Stomach smooth muscle (tissue), 2 donors: ENCODE measurements around the gene MRGPRD.

Experiments
- H3K27ac ChIP-seq: one replicate; pipeline ENCODE4 v1.7.0; 2013; ENCODE audit warnings: mild to moderate bottlenecking, low read length, inconsistent platforms
- H3K27me3 ChIP-seq, 2 donors: one replicate each; pipeline ENCODE4 v1.7.0; 2013; ENCODE audit warnings: low read length in 2 of 2; ENCODE audit not compliant: insufficient read depth in 2 of 2, control insufficient read depth in 1 of 2
- H3K36me3 ChIP-seq, 2 donors: one replicate each; pipeline ENCODE4 v1.7.0; 2013; ENCODE audit warnings: low read length in 2 of 2; ENCODE audit not compliant: control insufficient read depth in 2 of 2, insufficient read depth in 2 of 2
- H3K4me1 ChIP-seq: one replicate; pipeline ENCODE4 v1.7.0; 2013; ENCODE audit warnings: low read length; ENCODE audit not compliant: control insufficient read depth, insufficient read depth
- H3K4me3 ChIP-seq, 2 donors: one replicate each; pipeline ENCODE4 v1.7.0; 2013; ENCODE audit warnings: low read length in 2 of 2
- H3K9ac ChIP-seq, 2 donors: one replicate each; pipeline ENCODE4 v1.7.0; 2013; ENCODE audit warnings: low read length in 2 of 2, mild to moderate bottlenecking in 1 of 2
- H3K9me3 ChIP-seq, 2 donors: one replicate each; pipeline ENCODE4 v1.7.0; 2013; ENCODE audit warnings: low read length in 2 of 2; ENCODE audit not compliant: control insufficient read depth in 2 of 2
- donor health status: healthy.
- donor health status: Pancreatic carcinoma.

MRGPRD gene

GRCh38 chr11:68992743-68993255 is 12.0 kb upstream of the MRGPRD start:
- Histone ChIP-seq H3K4me1 (peaks cover 7% of the 10 kb centered on the region), H3K36me3 (no peaks in the 10 kb centered on the region), H3K9ac (no peak overlapping the region), H3K9me3 (no peaks in the 10 kb centered on the region), H3K27ac (no peak overlapping the region), H3K27me3 (no peaks in the 10 kb centered on the region), H3K4me3 (no peak overlapping the region)

GRCh38 chr11:68990995-68991780 is 10.4 kb upstream of the MRGPRD start:
- Histone ChIP-seq H3K27ac (no peak overlapping the region), H3K4me1 (no peaks in the 10 kb centered on the region), H3K27me3 (no peaks in the 10 kb centered on the region), H3K9ac (no peak overlapping the region), H3K4me3 (no peak overlapping the region), H3K36me3 (no peaks in the 10 kb centered on the region), H3K9me3 (peaks cover 6% of the 10 kb centered on the region in 2 donors)

- Histone ChIP-seq H3K36me3 (no peaks in the 10 kb centered on the region), H3K9ac (no peak overlapping the region), H3K4me1 (no peaks in the 10 kb centered on the region), H3K4me3 (no peak overlapping the region), H3K27me3 (no peaks in the 10 kb centered on the region), H3K27ac (no peak overlapping the region), H3K9me3 (peaks cover 6% of the 10 kb centered on the region in 2 donors)
Measured at GRCh38 chr11:68989936-68990606, 9.3 kb upstream of the MRGPRD start.

GRCh38 chr11:68988491-68988890 is 7.7 kb upstream of the MRGPRD start:
- Histone ChIP-seq H3K27me3 (no peaks in the 10 kb centered on the region), H3K27ac (no peak overlapping the region), H3K4me1 (no peaks in the 10 kb centered on the region), H3K4me3 (no peak overlapping the region), H3K36me3 (no peaks in the 10 kb centered on the region), H3K9ac (no peak overlapping the region), H3K9me3 (peaks cover 6% of the 10 kb centered on the region in 2 donors)

- Histone ChIP-seq H3K9ac (no peak overlapping the region), H3K36me3 (no peaks in the 10 kb centered on the region), H3K4me3 (no peak overlapping the region), H3K27me3 (no peaks in the 10 kb centered on the region), H3K9me3 (peaks cover 6% of the 10 kb centered on the region in 2 donors), H3K4me1 (no peaks in the 10 kb centered on the region), H3K27ac (no peak overlapping the region)
Measured at GRCh38 chr11:68987211-68987610, 6.4 kb upstream of the MRGPRD start.

- no peak overlapping the region for H3K27ac ChIP-seq
- H3K9me3 ChIP-seq: peaks cover 6% of the 10 kb centered on the region in 2 donors
- no peak overlapping the region for H3K9ac ChIP-seq
- no peaks in the 10 kb centered on the region for H3K27me3 ChIP-seq
- H3K4me3 ChIP-seq: no peak overlapping the region
- no peaks in the 10 kb centered on the region for H3K4me1 ChIP-seq
- H3K36me3 ChIP-seq: no peaks in the 10 kb centered on the region
Measured at GRCh38 chr11:68983801-68984200, 3.0 kb upstream of the MRGPRD start.

- Histone ChIP-seq H3K27ac (no peak overlapping the region), H3K4me1 (no peaks in the 10 kb centered on the region), H3K27me3 (no peaks in the 10 kb centered on the region), H3K9ac (no peak overlapping the region), H3K36me3 (no peaks in the 10 kb centered on the region), H3K9me3 (peaks cover 2 to 5% of the 10 kb centered on the region in 2 donors), H3K4me3 (no peak overlapping the region)
Measured at GRCh38 chr11:68982134-68982533, 1.3 kb upstream of the MRGPRD start.

GRCh38 chr11:68979931-68980775 is 633 bp downstream of the MRGPRD start:
- peaks cover 3% of the 10 kb centered on the region for H3K4me1 ChIP-seq
- H3K4me3 ChIP-seq: no peak overlapping the region

GRCh38 chr11:68978931-68979594 is 1.7 kb downstream of the MRGPRD start:
- Histone ChIP-seq H3K9ac (no peak overlapping the region), H3K36me3 (no peaks in the 10 kb centered on the region), H3K27ac (no peak overlapping the region), H3K4me3 (no peak overlapping the region), H3K27me3 (no peaks in the 10 kb centered on the region), H3K4me1 (peaks cover 3% of the 10 kb centered on the region), H3K9me3 (no peaks in the 10 kb centered on the region)

More at GRCh38 chr11:68979931-68980775, 633 bp downstream of the MRGPRD start:
- Histone ChIP-seq H3K27me3 (no peaks in the 10 kb centered on the region), H3K36me3 (no peaks in the 10 kb centered on the region), H3K27ac (no peak overlapping the region), H3K9ac (no peak overlapping the region), H3K9me3 (no peaks in the 10 kb centered on the region)

- Histone ChIP-seq H3K36me3 (no peaks in the 10 kb centered on the region), H3K27me3 (no peaks in the 10 kb centered on the region), H3K9me3 (no peaks in the 10 kb centered on the region), H3K4me1 (peaks cover 5% of the 10 kb centered on the region), H3K27ac (no peak overlapping the region), H3K9ac (no peak overlapping the region), H3K4me3 (no peak overlapping the region)
Measured at GRCh38 chr11:68978626-68978930, 2.2 kb downstream of the MRGPRD start.
